OCI-LY1 (cell line): ENCODE measurements around the gene LRRC14B.

Experiments used
- CTCF ChIP-seq: fragments of 200-600 bp; sonication (generic), shearing (Covaris generic); IDR thresholded peaks from 2 replicates; pipeline ENCODE4 v1.5.1; 2017; ENCODE audit warnings: mild to moderate bottlenecking, antibody characterized with exemption, low read length, moderate library complexity, mixed read lengths
- EZH2 ChIP-seq: fragments of 200-600 bp; sonication (generic), shearing (Covaris generic); IDR thresholded peaks from 2 replicates; pipeline ENCODE4 v1.8.0; 2017; ENCODE audit warnings: borderline replicate concordance, mixed run types, mild to moderate bottlenecking, antibody characterized with exemption, low read length, moderate library complexity, mixed read lengths

GRCh38 chr5:163338-163620 lies 28.0 kb upstream of the LRRC14B start:
- TF ChIP-seq CTCF (no peak), EZH2 (no peak)
